Measurements from ENCODE around the gene RTN4RL1. TPM values are rescaled to one million over a fixed set of nuclear protein-coding genes. Genes with fewer than 3 reads are reported as not detected.

Gene RTN4RL1
- total and polyA plus RNA-seq, 2 of the 13 experiments (the other 11 are each of a cell fraction or from before 2014, with no cell fraction given) = 0.01 TPM; not detected in 1

- TF ChIP-seq NFKB2 (CRISPR knock-in tag; IDR thresholded peaks at IDR 0.05; ENCODE audit: borderline replicate concordance) = no peak
- no peak for TF ChIP-seq AFF4 (CRISPR knock-in tag; IDR thresholded peaks at IDR 0.05)
- no peak for TF ChIP-seq PHB2 (IDR thresholded peaks at IDR 0.05; ENCODE audit: partially characterized antibody)
- no peak for TF ChIP-seq KDM1A (CRISPR knock-in tag; IDR thresholded peaks at IDR 0.05)
- TF ChIP-seq GTF2F1 (IDR thresholded peaks at IDR 0.05; ENCODE audit: low read length) = no peak
- no peak for TF ChIP-seq HNRNPH1 (optimal IDR thresholded peaks at IDR 0.05; ENCODE audit: low read depth, low read length)
- no peak for TF ChIP-seq ZNF747 (CRISPR knock-in tag; IDR thresholded peaks at IDR 0.05; ENCODE audit: borderline replicate concordance)
- TF ChIP-seq ZNF646 (CRISPR knock-in tag; IDR thresholded peaks at IDR 0.05) = no peak
- no peak for TF ChIP-seq BCLAF1 (IDR thresholded peaks at IDR 0.05)
- peak; percentile 55; the same call in 1 of the 2 replicates for TF ChIP-seq KDM5B (CRISPR knock-in tag; IDR thresholded peaks at IDR 0.05; ENCODE audit: borderline replicate concordance)
- TF ChIP-seq NFE2L2 (IDR thresholded peaks at IDR 0.05; ENCODE audit: low read length) = no peak
- TF ChIP-seq KAT7 (CRISPR knock-in tag; IDR thresholded peaks at IDR 0.05; ENCODE audit: borderline replicate concordance) = 0 out of 2 replicates have a peak, but pooled peaks have one; percentile 52
- TF ChIP-seq FOXO4 (CRISPR knock-in tag; conservative IDR thresholded peaks at IDR 0.05) = 0 out of 2 replicates have a peak, but pooled peaks have one; percentile 81
- no peak for TF ChIP-seq FOXO1 (CRISPR knock-in tag; IDR thresholded peaks at IDR 0.05)
Measured at GRCh38 chr17:2054512-2055291, 29.6 kb upstream of the RTN4RL1 start, which contains the start of gene HIC1 (continued).

All from HepG2 (cell line).